ENCODE results near the gene C2orf76.

- no peak for TF ChIP-seq CTCF (conservative IDR thresholded peaks at IDR 0.05)
- no peak for TF ChIP-seq ZFX (IDR thresholded peaks at IDR 0.05)
These were observed 41.9 kb downstream of the C2orf76 start for GRCh38 chr2:119324685-119325270.

Data from C4-2B (cell line).